ENCODE results near the gene PSEN1. TPM values are rescaled to one million over a fixed set of nuclear protein-coding genes. Genes with fewer than 3 reads are reported as not detected.

The PSEN1 gene
- polyA plus RNA-seq, 2 of the 4 experiments (the other 2 are of a cell fraction) = 21.6 to 38.1 TPM

DNA sequence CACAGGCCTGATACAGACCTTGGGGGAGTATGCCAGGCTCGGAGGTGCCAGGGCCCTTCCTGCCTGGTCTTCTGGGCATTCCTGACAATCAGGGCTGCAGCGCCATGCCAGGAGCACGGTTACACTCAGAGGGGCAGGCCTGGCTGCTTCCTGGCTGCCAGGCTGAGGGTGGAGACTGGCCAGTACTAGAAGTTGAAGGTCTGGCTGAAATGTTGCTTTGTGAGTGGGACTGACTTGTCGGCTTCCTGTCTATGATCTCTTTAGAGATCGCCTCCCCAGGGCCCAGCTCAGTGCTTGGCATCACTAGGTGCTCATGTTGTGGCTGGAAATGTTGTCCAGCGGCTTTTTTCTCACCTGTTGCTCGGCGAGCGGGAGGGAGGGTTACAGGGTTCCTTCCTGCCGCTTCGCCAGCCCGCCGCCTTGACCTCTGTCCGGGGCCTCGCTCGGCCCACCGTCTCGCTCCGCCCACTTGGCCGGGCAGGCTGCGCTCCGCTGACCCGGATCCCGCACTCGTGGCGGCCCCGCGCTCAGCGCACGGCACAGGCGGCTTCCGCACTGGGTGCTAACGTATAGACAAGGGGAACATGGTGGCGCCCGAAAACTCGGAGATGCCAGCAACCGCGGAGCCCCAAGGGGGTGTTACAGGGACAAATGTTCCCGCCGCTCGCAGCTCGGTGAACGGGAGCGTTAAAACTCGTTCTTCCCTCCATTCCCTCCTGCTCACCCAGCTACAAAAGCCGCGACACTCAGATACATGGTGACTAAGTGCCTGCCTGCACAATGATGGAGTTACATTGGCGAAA is 133.6 kb downstream of the PSEN1 start:
- CTCF ChIA-PET = interaction anchor here (1.1 to 2.6 kb wide), 4 partner anchors 25 to 202 kb away, joined by 5 to 10 read pairs (median 8); no protein-coding TSS in a partner anchor
- H3K4me3 ChIP-seq = no peak overlapping the region

DNA sequence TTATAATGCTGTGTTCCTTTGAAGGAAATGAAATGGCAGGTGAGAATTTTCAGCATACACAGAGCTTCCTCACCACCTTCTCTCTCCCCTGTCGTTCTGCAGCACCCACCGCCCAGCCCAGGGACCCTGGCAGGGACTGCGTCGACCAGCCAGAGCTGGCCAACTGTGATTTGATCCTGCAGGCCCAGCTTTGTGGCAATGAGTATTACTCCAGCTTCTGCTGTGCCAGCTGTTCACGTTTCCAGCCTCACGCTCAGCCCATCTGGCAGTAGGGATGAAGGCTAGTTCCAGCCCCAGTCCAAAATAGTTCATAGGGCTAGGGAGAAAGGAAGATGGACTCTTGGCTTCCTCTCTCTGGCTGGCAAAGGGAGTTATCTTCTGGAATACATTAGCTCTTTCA is 136.1 kb downstream of the PSEN1 start:
- TF ChIP-seq EHF (CRISPR knock-in tag; IDR thresholded peaks at IDR 0.05) (no peak), NPAS2 (CRISPR knock-in tag; IDR thresholded peaks at IDR 0.05; ENCODE audit: borderline replicate concordance) (no peak), ZC3H11A (IDR thresholded peaks at IDR 0.05) (no peak), TP53 (CRISPR knock-in tag; IDR thresholded peaks at IDR 0.05) (no peak), CBX8 (IDR thresholded peaks at IDR 0.05) (no peak), KDM5A (IDR thresholded peaks at IDR 0.05) (no peak), GATA3 (IDR thresholded peaks at IDR 0.05; ENCODE audit: borderline replicate concordance) (no peak), CHD4 (IDR thresholded peaks at IDR 0.05; ENCODE audit: borderline replicate concordance) (no peak), KDM1A (IDR thresholded peaks at IDR 0.05; ENCODE audit: low read depth) (no peak), CEBPB (IDR thresholded peaks at IDR 0.05) (no peak), EHMT2 (IDR thresholded peaks at IDR 0.05; ENCODE audit: low read depth) (no peak), FOSB (CRISPR knock-in tag; IDR thresholded peaks at IDR 0.05) (no peak)
- TF ChIP-seq, protein P1, sequence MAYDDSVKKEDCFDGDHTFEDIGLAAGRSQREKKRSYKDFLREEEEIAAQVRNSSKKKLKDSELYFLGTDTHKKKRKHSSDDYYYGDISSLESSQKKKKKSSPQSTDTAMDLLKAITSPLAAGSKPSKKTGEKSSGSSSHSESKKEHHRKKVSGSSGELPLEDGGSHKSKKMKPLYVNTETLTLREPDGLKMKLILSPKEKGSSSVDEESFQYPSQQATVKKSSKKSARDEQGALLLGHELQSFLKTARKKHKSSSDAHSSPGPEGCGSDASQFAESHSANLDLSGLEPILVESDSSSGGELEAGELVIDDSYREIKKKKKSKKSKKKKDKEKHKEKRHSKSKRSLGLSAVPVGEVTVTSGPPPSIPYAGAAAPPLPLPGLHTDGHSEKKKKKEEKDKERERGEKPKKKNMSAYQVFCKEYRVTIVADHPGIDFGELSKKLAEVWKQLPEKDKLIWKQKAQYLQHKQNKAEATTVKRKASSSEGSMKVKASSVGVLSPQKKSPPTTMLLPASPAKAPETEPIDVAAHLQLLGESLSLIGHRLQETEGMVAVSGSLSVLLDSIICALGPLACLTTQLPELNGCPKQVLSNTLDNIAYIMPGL (CRISPR knock-in tag; IDR thresholded peaks at IDR 0.05; ENCODE audit: borderline replicate concordance) = no peak
- TF ChIP-seq, protein P2, sequence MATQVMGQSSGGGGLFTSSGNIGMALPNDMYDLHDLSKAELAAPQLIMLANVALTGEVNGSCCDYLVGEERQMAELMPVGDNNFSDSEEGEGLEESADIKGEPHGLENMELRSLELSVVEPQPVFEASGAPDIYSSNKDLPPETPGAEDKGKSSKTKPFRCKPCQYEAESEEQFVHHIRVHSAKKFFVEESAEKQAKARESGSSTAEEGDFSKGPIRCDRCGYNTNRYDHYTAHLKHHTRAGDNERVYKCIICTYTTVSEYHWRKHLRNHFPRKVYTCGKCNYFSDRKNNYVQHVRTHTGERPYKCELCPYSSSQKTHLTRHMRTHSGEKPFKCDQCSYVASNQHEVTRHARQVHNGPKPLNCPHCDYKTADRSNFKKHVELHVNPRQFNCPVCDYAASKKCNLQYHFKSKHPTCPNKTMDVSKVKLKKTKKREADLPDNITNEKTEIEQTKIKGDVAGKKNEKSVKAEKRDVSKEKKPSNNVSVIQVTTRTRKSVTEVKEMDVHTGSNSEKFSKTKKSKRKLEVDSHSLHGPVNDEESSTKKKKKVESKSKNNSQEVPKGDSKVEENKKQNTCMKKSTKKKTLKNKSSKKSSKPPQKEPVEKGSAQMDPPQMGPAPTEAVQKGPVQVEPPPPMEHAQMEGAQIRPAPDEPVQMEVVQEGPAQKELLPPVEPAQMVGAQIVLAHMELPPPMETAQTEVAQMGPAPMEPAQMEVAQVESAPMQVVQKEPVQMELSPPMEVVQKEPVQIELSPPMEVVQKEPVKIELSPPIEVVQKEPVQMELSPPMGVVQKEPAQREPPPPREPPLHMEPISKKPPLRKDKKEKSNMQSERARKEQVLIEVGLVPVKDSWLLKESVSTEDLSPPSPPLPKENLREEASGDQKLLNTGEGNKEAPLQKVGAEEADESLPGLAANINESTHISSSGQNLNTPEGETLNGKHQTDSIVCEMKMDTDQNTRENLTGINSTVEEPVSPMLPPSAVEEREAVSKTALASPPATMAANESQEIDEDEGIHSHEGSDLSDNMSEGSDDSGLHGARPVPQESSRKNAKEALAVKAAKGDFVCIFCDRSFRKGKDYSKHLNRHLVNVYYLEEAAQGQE (IDR thresholded peaks at IDR 0.05) = no peak
- TF ChIP-seq, protein P3, sequence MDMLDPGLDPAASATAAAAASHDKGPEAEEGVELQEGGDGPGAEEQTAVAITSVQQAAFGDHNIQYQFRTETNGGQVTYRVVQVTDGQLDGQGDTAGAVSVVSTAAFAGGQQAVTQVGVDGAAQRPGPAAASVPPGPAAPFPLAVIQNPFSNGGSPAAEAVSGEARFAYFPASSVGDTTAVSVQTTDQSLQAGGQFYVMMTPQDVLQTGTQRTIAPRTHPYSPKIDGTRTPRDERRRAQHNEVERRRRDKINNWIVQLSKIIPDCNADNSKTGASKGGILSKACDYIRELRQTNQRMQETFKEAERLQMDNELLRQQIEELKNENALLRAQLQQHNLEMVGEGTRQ (IDR thresholded peaks at IDR 0.05) = no peak
- TF ChIP-seq, protein P4, sequence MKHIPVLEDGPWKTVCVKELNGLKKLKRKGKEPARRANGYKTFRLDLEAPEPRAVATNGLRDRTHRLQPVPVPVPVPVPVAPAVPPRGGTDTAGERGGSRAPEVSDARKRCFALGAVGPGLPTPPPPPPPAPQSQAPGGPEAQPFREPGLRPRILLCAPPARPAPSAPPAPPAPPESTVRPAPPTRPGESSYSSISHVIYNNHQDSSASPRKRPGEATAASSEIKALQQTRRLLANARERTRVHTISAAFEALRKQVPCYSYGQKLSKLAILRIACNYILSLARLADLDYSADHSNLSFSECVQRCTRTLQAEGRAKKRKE (CRISPR knock-in tag; IDR thresholded peaks at IDR 0.05; ENCODE audit: low read depth) = no peak
- ChIA-PET POLR2A (interaction anchor here (0.6 kb wide), 1 partner anchor 9 kb away, joined by 3 read pairs; no protein-coding TSS in a partner anchor), CTCF (interaction anchor here (0.6 to 2.6 kb wide), 7 partner anchors 10 to 199 kb away, joined by 3 to 15 read pairs (median 4); no protein-coding TSS in a partner anchor)
- Histone ChIP-seq H3K4me2 (no peak overlapping the region), H3K27ac (no peak overlapping the region), H3K9me3 (no peaks in the 10 kb centered on the region), H3K4me3 (no peak overlapping the region), H3K4me1 (no peaks in the 10 kb centered on the region)
- FAIRE-seq (no peak), DNase-seq (ENCODE audit: low read depth in 1 of 2, low spot score in 1 of 2) (no peak), ATAC-seq (no peak)
- 93% methylated on average over 6 of the region's 6 CpGs for WGBS (ENCODE audit: missing lambda C conversion rate)

More for the DNA sequence above, 133.6 kb downstream of the PSEN1 start:
- 96% methylated on average over 45 of the region's 48 CpGs for WGBS (ENCODE audit: missing lambda C conversion rate)
- no peak for ATAC-seq
- POLR2A ChIA-PET = no interaction called here
- no peak for FAIRE-seq
- TF ChIP-seq HDAC2 (IDR thresholded peaks at IDR 0.05) = no peak
- TF ChIP-seq, protein P5, sequence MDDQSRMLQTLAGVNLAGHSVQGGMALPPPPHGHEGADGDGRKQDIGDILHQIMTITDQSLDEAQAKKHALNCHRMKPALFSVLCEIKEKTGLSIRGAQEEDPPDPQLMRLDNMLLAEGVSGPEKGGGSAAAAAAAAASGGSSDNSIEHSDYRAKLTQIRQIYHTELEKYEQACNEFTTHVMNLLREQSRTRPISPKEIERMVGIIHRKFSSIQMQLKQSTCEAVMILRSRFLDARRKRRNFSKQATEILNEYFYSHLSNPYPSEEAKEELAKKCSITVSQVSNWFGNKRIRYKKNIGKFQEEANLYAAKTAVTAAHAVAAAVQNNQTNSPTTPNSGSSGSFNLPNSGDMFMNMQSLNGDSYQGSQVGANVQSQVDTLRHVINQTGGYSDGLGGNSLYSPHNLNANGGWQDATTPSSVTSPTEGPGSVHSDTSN (IDR thresholded peaks at IDR 0.05) = no peak
- TF ChIP-seq HOXB5 (CRISPR knock-in tag; IDR thresholded peaks at IDR 0.05) = no peak
- no peak for TF ChIP-seq POLR2A (IDR thresholded peaks at IDR 0.05; ENCODE audit: low read length)
- no peak for TF ChIP-seq EHF (CRISPR knock-in tag; IDR thresholded peaks at IDR 0.05)
- TF ChIP-seq HEYL (CRISPR knock-in tag; IDR thresholded peaks at IDR 0.05) = no peak
- no peak for TF ChIP-seq NFE2L2 (conservative IDR thresholded peaks at IDR 0.05; ENCODE audit: low read length)
- no peak for TF ChIP-seq SREBF2 (IDR thresholded peaks at IDR 0.05)
- TF ChIP-seq HOXA7 (CRISPR knock-in tag; IDR thresholded peaks at IDR 0.05) = no peak
- TF ChIP-seq KDM1A (IDR thresholded peaks at IDR 0.05; ENCODE audit: low read depth) = no peak
- TF ChIP-seq POLR2AphosphoS2 (conservative IDR thresholded peaks at IDR 0.05; ENCODE audit: low read length) = no peak
- TF ChIP-seq FOXS1 (CRISPR knock-in tag; IDR thresholded peaks at IDR 0.05) = no peak
- TF ChIP-seq, protein P6, sequence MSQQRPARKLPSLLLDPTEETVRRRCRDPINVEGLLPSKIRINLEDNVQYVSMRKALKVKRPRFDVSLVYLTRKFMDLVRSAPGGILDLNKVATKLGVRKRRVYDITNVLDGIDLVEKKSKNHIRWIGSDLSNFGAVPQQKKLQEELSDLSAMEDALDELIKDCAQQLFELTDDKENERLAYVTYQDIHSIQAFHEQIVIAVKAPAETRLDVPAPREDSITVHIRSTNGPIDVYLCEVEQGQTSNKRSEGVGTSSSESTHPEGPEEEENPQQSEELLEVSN (IDR thresholded peaks at IDR 0.05; ENCODE audit: borderline replicate concordance, low read depth) = no peak
- no peak for TF ChIP-seq CHD2 (IDR thresholded peaks at IDR 0.05; ENCODE audit: low read length, partially characterized antibody)
- TF ChIP-seq, protein P4 (CRISPR knock-in tag; IDR thresholded peaks at IDR 0.05; ENCODE audit: low read depth) = no peak
- Histone ChIP-seq H3K4me2 (no peak overlapping the region), H3K27ac (no peak overlapping the region), H3K9me3 (no peaks in the 10 kb centered on the region), H3K4me1 (no peaks in the 10 kb centered on the region)
- no peak for DNase-seq (ENCODE audit: low read depth in 1 of 2, low spot score in 1 of 2)
